Measurements from ENCODE around the gene OTOA.

- TF ChIP-seq CTCF (IDR thresholded peaks at IDR 0.05) (no peak), POLR2A (IDR thresholded peaks at IDR 0.05) (no peak), POLR2AphosphoS5 (IDR thresholded peaks at IDR 0.05; ENCODE audit: insufficient read depth in 1 of 2, low read depth in 1 of 2) (no peak)
Observed at GRCh38 chr16:21664801-21665492, 1.2 kb downstream of the OTOA start.

Data from vagina (tissue), 2 donors.